ENCODE data around the gene TBC1D1. TPM values are rescaled to one million over a fixed set of nuclear protein-coding genes. Genes with fewer than 3 reads are reported as not detected.

The TBC1D1 gene
- total RNA-seq, 2 donors from 2014 or later: 23.3 to 28.7 TPM

DNA sequence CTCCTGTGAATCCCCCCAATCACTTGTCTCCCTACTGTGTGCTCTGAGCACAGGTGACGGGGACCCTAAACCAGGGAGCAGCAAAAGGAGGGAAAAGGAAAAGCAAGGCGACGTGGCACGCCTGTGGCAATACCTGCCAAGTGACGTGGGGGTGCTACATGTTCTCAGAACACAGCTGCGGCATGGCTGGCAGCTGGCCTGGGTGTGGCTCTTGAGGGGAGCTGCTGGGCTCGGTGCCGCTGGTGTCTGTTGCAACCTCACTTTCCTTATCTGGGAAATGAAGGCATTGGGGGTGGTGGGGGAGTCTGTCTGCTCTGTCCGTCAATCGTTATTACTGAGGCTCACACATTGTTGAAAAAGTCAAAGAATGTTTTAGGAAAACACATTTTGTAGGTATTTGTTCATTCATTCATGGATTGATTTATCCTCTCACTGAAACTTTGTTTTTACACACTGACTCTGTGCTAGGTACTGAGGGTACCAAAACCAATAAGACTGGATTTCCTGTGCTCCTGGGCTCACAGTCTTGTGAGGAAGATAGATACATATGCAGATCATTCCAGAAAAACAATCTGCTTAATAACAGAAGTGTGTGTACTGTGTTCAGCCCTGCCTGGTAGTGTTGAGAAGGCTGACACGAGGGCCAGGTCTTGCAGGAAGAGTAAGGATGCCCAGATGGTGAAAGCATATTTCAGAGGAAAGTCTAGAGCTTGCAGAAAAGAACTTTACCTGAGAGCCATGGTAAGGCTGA lies 286.9 kb downstream of the TBC1D1 start:
- ATAC-seq (peak; percentile 88), DNase-seq (peak; percentile 89 to 95 (median 94))
- intact Hi-C loops (cut with DNase I): loop anchor here (10.0 kb wide), 1 partner anchor 103 kb away; no protein-coding TSS in a partner anchor
- TF ChIP-seq POLR2A (IDR thresholded peaks at IDR 0.05) (peak in 2 of 3 donors; percentile 36 to 39), CTCF (IDR thresholded peaks at IDR 0.05) (peak in 1 of 7 experiments; percentile 13)
- 15 to 26% methylated on average over 11 of the region's 11 CpGs for WGBS, 2 donors
- H3K36me3 ChIP-seq (replicated peaks in 1 of 2; ENCODE audit: insufficient read depth in 1 of 2, low read depth in 2 of 2): no peaks in the 10 kb centered on the region
- no peaks in the 10 kb centered on the region for H3K9me3 ChIP-seq
- peak overlapping the region; percentile 80 to 92 (median 88) for H3K27ac ChIP-seq
- H3K4me1 ChIP-seq: peaks cover 24% of the 10 kb centered on the region
- no peaks in the 10 kb centered on the region for H3K27me3 ChIP-seq
- H3K4me3 ChIP-seq: no peak overlapping the region

DNA sequence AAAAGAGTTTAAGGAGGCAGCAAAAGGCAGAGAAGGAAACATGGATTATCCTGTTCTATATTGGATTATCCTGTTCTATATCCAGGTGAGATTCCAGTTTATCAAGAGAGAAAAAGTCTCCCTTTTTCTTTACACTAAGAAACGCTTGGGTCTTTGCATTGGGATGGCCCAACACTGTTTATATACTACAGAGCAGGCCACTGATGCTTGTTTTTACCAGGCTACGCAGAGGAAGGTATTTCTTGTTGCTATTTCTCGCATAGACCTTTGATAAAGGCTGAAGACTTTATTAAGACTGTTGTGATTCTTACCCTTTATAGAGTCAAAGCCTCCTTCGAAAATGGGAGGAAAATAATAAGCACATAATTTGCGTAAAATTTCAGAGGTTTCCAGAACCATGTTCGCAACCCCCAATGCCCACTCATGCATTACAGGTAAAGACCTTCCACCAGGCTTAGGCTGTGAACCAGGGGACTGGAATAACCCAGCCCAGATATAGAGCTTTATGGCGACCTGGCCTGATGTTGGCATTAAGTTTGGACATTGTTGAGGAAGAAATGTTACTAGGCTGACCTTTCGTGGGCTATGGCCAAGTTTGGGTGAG lies 287.6 kb downstream of the TBC1D1 start:
- ATAC-seq: no peak
- Histone ChIP-seq H3K27me3 (no peaks in the 10 kb centered on the region), H3K4me3 (no peak overlapping the region), H3K36me3 (replicated peaks in 1 of 2; ENCODE audit: insufficient read depth in 1 of 2, low read depth in 2 of 2) (no peaks in the 10 kb centered on the region), H3K27ac (peak overlapping the region; percentile 80 to 92 (median 88)), H3K9me3 (no peaks in the 10 kb centered on the region), H3K4me1 (peaks cover 24% of the 10 kb centered on the region)
- no peak for DNase-seq
- intact Hi-C loops (cut with DNase I): loop anchor here (10.0 kb wide), 1 partner anchor 104 kb away; no protein-coding TSS in a partner anchor
- TF ChIP-seq POLR2A (IDR thresholded peaks at IDR 0.05) (no peak), CTCF (IDR thresholded peaks at IDR 0.05) (no peak)
- 80 to 92% methylated on average over 8 of the region's 8 CpGs for WGBS, 2 donors

DNA sequence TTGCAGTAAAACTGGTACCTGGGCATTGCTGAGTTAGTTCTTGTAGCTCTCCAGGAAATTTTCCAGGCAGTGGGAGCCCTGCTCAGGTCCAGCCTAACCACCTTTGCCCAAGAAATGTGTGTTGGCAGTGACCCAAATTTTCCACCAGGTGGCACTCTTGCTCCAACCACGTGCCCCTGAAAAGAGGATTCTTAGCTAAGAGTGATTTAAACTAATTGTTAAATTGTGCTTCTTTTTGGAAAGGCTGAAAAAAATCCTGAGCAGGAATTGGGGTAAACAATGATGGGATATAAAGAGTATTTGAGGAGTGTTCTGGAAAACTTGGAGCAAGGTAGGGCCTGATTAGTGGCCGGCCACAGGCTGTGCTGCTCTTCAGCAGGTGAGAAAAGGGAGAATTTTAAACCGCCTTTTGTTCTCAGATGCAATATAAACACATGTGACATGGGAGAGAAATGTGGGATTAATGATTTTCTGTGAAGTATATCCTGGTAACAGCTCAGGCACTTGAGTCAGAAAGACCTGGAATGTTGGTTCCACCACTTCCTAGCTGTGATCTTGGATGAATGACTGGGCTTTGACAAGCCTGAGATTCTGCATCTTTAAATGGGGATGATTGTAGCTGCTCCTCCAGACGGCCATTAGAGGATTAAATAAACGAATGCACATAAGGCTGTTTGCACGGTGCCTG lies 288.9 kb downstream of the TBC1D1 start:
- no peak overlapping the region for H3K4me3 ChIP-seq
- TF ChIP-seq CTCF (IDR thresholded peaks at IDR 0.05) (peak; percentile 82 to 97 (median 95)), POLR2A (IDR thresholded peaks at IDR 0.05) (no peak)
- H3K27ac ChIP-seq: peak overlapping the region in 3 of 4 donors; percentile 22 to 92 (median 29)
- H3K27me3 ChIP-seq: no peaks in the 10 kb centered on the region
- no peaks in the 10 kb centered on the region for H3K9me3 ChIP-seq
- DNase-seq: peak; percentile 84 to 90 (median 88)
- 36 to 38% methylated on average over 6 of the region's 6 CpGs for WGBS, 2 donors
- no peaks in the 10 kb centered on the region for H3K36me3 ChIP-seq (replicated peaks in 1 of 2; ENCODE audit: insufficient read depth in 1 of 2, low read depth in 2 of 2)
- ATAC-seq: peak; percentile 76
- intact Hi-C loops (cut with DNase I): loop anchor here (10.0 kb wide), 2 partner anchors 105 to 125 kb away; no protein-coding TSS in a partner anchor
- H3K4me1 ChIP-seq: peaks cover 24% of the 10 kb centered on the region

GRCh38 chr4:38180456-38180855 lies 289.6 kb downstream of the TBC1D1 start:
- no peak for ATAC-seq
- H3K4me3 ChIP-seq: no peak overlapping the region
- no peaks in the 10 kb centered on the region for H3K27me3 ChIP-seq
- TF ChIP-seq POLR2A (IDR thresholded peaks at IDR 0.05): no peak
- TF ChIP-seq CTCF (IDR thresholded peaks at IDR 0.05): no peak
- no peak for DNase-seq
- no peaks in the 10 kb centered on the region for H3K36me3 ChIP-seq (replicated peaks in 1 of 2; ENCODE audit: insufficient read depth in 1 of 2, low read depth in 2 of 2)
- intact Hi-C loops (cut with DNase I): loop anchor here (10.0 kb wide), 1 partner anchor 124 kb away; no protein-coding TSS in a partner anchor
- H3K4me1 ChIP-seq: peaks cover 24% of the 10 kb centered on the region
- H3K27ac ChIP-seq: peak overlapping the region in 3 of 4 donors; percentile 22 to 92 (median 29)
- 42 to 53% methylated on average over 2 of the region's 2 CpGs for WGBS, 2 donors
- no peaks in the 10 kb centered on the region for H3K9me3 ChIP-seq

Data from body of pancreas (tissue), 4 donors.